Lower leg skin (tissue), 3 donors: ENCODE data around the gene KPNA3.

Experiments used
- POLR2A ChIP-seq, 2 donors: fragments of 450-650 bp; IDR thresholded peaks; one replicate each; pipeline ENCODE4 v1.6.1; 2016 to 2017; ENCODE audit warnings: antibody characterized with exemption in 2 of 2, mild to moderate bottlenecking in 1 of 2, moderate library complexity in 1 of 2
- TF ChIP-seq, protein P1 (sequence below), 3 donors: fragments of 450-650 bp; IDR thresholded peaks; one replicate each; pipeline ENCODE4 v1.5.1; 2016; ENCODE audit warnings: antibody characterized with exemption in 3 of 3, mild to moderate bottlenecking in 3 of 3, moderate library complexity in 2 of 3

DNA sequence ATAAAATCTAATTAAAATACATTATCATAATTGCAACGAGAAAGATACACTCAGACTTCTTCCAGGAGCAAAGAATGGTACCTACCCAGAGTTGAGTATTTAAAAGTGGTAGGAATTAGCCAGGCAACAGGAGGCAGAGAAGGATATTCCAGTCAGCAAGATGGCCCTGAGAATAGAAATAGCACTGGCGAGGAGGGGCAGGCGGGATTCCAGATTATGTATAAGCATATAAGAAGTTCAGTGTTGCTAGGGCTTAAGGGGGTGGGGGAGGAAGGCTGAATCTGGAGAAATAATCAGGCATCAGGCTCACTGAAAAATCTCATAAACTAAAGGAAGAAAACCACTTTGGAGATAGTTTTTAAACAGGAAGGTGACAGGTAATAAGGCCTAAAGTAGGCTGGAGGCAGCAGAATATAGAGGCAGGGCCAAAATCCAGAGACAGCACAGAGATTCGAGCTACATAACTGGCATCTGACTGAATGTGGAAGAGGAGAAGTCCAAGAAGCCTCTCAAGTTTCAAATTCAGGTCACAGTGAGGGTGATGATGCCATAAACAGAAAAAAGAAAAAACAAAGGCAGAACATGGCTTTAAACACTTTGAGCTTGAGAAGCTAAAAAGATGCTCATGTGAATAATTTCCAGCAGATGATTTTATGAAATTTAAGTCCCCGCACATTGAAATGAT lies 7.5 kb downstream of the KPNA3 start:
- no peak for TF ChIP-seq POLR2A (IDR thresholded peaks at IDR 0.05)
- TF ChIP-seq, protein P1, sequence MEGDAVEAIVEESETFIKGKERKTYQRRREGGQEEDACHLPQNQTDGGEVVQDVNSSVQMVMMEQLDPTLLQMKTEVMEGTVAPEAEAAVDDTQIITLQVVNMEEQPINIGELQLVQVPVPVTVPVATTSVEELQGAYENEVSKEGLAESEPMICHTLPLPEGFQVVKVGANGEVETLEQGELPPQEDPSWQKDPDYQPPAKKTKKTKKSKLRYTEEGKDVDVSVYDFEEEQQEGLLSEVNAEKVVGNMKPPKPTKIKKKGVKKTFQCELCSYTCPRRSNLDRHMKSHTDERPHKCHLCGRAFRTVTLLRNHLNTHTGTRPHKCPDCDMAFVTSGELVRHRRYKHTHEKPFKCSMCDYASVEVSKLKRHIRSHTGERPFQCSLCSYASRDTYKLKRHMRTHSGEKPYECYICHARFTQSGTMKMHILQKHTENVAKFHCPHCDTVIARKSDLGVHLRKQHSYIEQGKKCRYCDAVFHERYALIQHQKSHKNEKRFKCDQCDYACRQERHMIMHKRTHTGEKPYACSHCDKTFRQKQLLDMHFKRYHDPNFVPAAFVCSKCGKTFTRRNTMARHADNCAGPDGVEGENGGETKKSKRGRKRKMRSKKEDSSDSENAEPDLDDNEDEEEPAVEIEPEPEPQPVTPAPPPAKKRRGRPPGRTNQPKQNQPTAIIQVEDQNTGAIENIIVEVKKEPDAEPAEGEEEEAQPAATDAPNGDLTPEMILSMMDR (IDR thresholded peaks at IDR 0.05) = no peak
